K562 (cell line): ENCODE results near the gene SPAG16. TPM values are rescaled to one million over a fixed set of nuclear protein-coding genes. Genes with fewer than 3 reads are reported as not detected.

Experiments used
- ATAC-seq: fragments of 200-7000 bp; cut with Tn5 transposase; 3 replicates; pipeline ENCODE4 v1.9.1; 2020; ENCODE audit warnings: moderate library complexity
- BruUV-seq: library from RNA; stranded (reverse); fragments of 400-500 nt; replicated peaks from 2 replicates; lab custom pipeline; 2021; lab: Mats Ljungman, UMichigan
- CTCF ChIA-PET: fragments of 300-600 bp; formaldehyde crosslinking; extraction: SDS; loops from one replicate; lab custom pipeline; 2021; ENCODE audit warnings: low intra/inter-chr PET ratio; lab: Yijun Ruan, JAX
- POLR2A ChIA-PET: fragments of 300-600, 350-650 bp; sonication (Branson Sonifier 250); formaldehyde crosslinking; extraction: SDS; loops from one replicate; lab custom pipeline; 2021; ENCODE audit warnings: antibody characterized with exemption, inconsistent platforms; lab: Yijun Ruan, JAX
- DNase-seq, 4 experiments: peaks; one replicate each; pipeline versions ENCODE4 v3.0.0 to v3.0.0-alpha.2; 2011 to 2018; ENCODE audit warnings: low spot score in 3 of 4, mixed read lengths in 3 of 4; ENCODE audit errors: extremely low read depth in 1 of 4
- FAIRE-seq: peaks from 2 replicates; lab custom pipeline; 2011; peaks lifted over from hg19 to GRCh38; lab: Jason Lieb, UNC
- H2AFZ ChIP-seq: 2 replicates; pipeline ENCODE4 v1.6.0; 2011; ENCODE audit warnings: low read depth, low read length, control low read depth, inconsistent platforms
- H3K27ac ChIP-seq: fragments of 200-600 bp; 3 replicates; pipeline ENCODE4 v1.8.0; 2011; ENCODE audit warnings: low read depth, mild to moderate bottlenecking, control low read depth, inconsistent platforms, low read length, moderate library complexity, mixed read lengths; ENCODE audit errors: extremely low read depth
- H3K27me3 ChIP-seq, 2 experiments: fragments of 300-600 bp in 1 of 2; 2 replicates in 1 of 2; 3 replicates in 1 of 2; pipeline versions ENCODE4 v1.6.0 to v1.8.0; 2011; ENCODE audit warnings: inconsistent platforms in 2 of 2, low read length in 2 of 2, mild to moderate bottlenecking in 1 of 2, mixed read lengths in 1 of 2, moderate library complexity in 1 of 2; ENCODE audit not compliant: control insufficient read depth in 2 of 2, insufficient read depth in 2 of 2
- H3K36me3 ChIP-seq: fragments of 300-600 bp; 3 replicates; pipeline ENCODE4 v1.8.0; 2011; ENCODE audit warnings: mild to moderate bottlenecking, low read length, inconsistent platforms; ENCODE audit not compliant: control insufficient read depth, insufficient read depth
- H3K4me1 ChIP-seq, 2 experiments: fragments of 200-600 bp in 1 of 2; replicated peaks in 1 of 2; 2 replicates in 1 of 2; 3 replicates in 1 of 2; pipeline versions ENCODE4 v1.5.1 to v1.8.0; 2011; ENCODE audit warnings: inconsistent platforms in 2 of 2, low read length in 2 of 2, mild to moderate bottlenecking in 1 of 2, mixed read lengths in 1 of 2, moderate library complexity in 1 of 2; ENCODE audit not compliant: control insufficient read depth in 2 of 2, insufficient read depth in 2 of 2
- H3K4me2 ChIP-seq: 2 replicates; pipeline ENCODE4 v1.6.1; 2011; ENCODE audit warnings: low read length, control low read depth, inconsistent platforms, mixed read lengths; ENCODE audit not compliant: insufficient read depth
- H3K4me3 ChIP-seq: fragments of 200-600 bp; sonication (generic), shearing (Covaris generic); 2 replicates; pipeline ENCODE4 v1.5.1; 2016; ENCODE audit warnings: control low read depth, inconsistent platforms
- H3K79me2 ChIP-seq: fragments of 200-600 bp; 3 replicates; pipeline ENCODE4 v1.8.0; 2011; ENCODE audit warnings: low read length, inconsistent platforms; ENCODE audit not compliant: control insufficient read depth, insufficient read depth
- H3K9ac ChIP-seq, 2 experiments: 2 replicates each; pipeline versions ENCODE4 v1.6.0 to v1.6.1; 2011; ENCODE audit warnings: low read depth in 2 of 2, low read length in 2 of 2, control low read depth in 1 of 2, inconsistent platforms in 1 of 2, mild to moderate bottlenecking in 1 of 2, mixed read lengths in 1 of 2; ENCODE audit not compliant: insufficient read depth in 1 of 2
- H3K9me1 ChIP-seq: one replicate; pipeline ENCODE4 v1.6.0; 2011; ENCODE audit warnings: inconsistent platforms, mild to moderate bottlenecking, low read length, moderate library complexity; ENCODE audit not compliant: control insufficient read depth, insufficient read depth
- H3K9me3 ChIP-seq: replicated peaks from 2 replicates; pipeline ENCODE4 v1.5.1; 2011; ENCODE audit warnings: low read depth, low read length, inconsistent platforms; ENCODE audit not compliant: control insufficient read depth, insufficient read depth
- H4K20me1 ChIP-seq: replicated peaks from 2 replicates; pipeline ENCODE4 v1.6.1; 2011; ENCODE audit warnings: low read length, inconsistent platforms, mixed read lengths; ENCODE audit not compliant: control insufficient read depth, insufficient read depth
- BMI1 ChIP-seq: fragments of 150-350 bp; IDR thresholded peaks from 2 replicates; pipeline ENCODE4 v1.6.1; 2014; ENCODE audit warnings: low read length
- C11orf30 ChIP-seq: fragments of 450-650 bp; IDR thresholded peaks from 2 replicates; pipeline ENCODE4 v1.6.1; 2016; ENCODE audit warnings: low read depth, mild to moderate bottlenecking
- FUS ChIP-seq: fragments of 200-400 bp; formaldehyde crosslinking; optimal IDR thresholded peaks from 2 replicates; pipeline ENCODE3; 2017; ENCODE audit warnings: low read depth, low read length
- ILK ChIP-seq: fragments of 450-650 bp; IDR thresholded peaks from 2 replicates; pipeline ENCODE4 v1.6.1; 2016; ENCODE audit warnings: missing genetic modification characterization, low read depth, mild to moderate bottlenecking, missing compliant biosample characterization, moderate library complexity, borderline replicate concordance
- RBM22 ChIP-seq: fragments of 200-400 bp; formaldehyde crosslinking; IDR thresholded peaks from 2 replicates; pipeline ENCODE4 v1.6.1; 2018; ENCODE audit warnings: low read length, low read depth; ENCODE audit not compliant: poor library complexity, severe bottlenecking
- SIRT6 ChIP-seq: IDR thresholded peaks from one replicate; pipeline ENCODE4 v1.6.1; 2012; ENCODE audit warnings: low read depth, mild to moderate bottlenecking, control low read depth, inconsistent platforms, low read length, moderate library complexity
- WGBS: fragments of 100-300 bp; shearing (Covaris generic); methylation state at CpG from one replicate; pipeline ENCODE4 v1.1.6; 2016; ENCODE audit warnings: low coverage, mixed read lengths; ENCODE audit not compliant: insufficient coverage; ENCODE audit errors: missing lambda C conversion rate; 5-methylcytosine and 5-hydroxymethylcytosine counted together
- in situ Hi-C: fragments of 300-500 bp; cut with MboI; formaldehyde crosslinking; loops from 4 replicates; pipeline ENCODE4 v1.15.0; 2018; ENCODE audit warnings: inconsistent platforms, mixed read lengths
- intact Hi-C: fragments of 100-400 bp; cut with micrococcal nuclease; formaldehyde crosslinking; loops from 2 replicates; pipeline ENCODE4 v1.14.2; 2022
- polyA plus RNA-seq, 8 experiments: library from polyadenylated mRNA; depleted of rRNA in 4 of 8; stranded (reverse) in 5 of 8; unstranded in 3 of 8; fragments of >200 nt; fragmentation: Nextera tagmentation in 2 of 8; fragmentation: Illumina TruSeq in 1 of 8; extraction: Ambion mirVana in 2 of 8; extraction: Trizol in 1 of 8; gene quantifications; 2 replicates each; pipeline versions ENCODE4 v1.2.1 to v1.2.3, GENCODE V29; 2011 to 2014; ENCODE audit warnings: inconsistent platforms in 1 of 8, missing spikeins in 1 of 8
- total RNA-seq, 7 experiments: library from RNA; depleted of rRNA in 6 of 7; stranded (reverse); fragments of >200 nt in 6 of 7; fragmentation: Illumina TruSeq in 2 of 7; extraction: Trizol in 2 of 7; gene quantifications; 2 replicates each; pipeline versions ENCODE4 v1.2.1 to v1.2.3, GENCODE V29; 2011 to 2021; ENCODE audit warnings: low replicate concordance in 1 of 7
- TF ChIP-seq, protein P1 (sequence below): fragments of 250-450 bp; sonication (Bioruptor Pico); IDR thresholded peaks from 2 replicates; pipeline ENCODE4 v1.5.0; 2020; ENCODE audit warnings: mild to moderate bottlenecking, borderline replicate concordance

SPAG16 gene
- total and polyA plus RNA-seq, 9 of the 15 experiments (the other 6 are each of a cell fraction or from before 2014, with no cell fraction given): 0.98 to 5.9 (median 3.5) TPM

DNA sequence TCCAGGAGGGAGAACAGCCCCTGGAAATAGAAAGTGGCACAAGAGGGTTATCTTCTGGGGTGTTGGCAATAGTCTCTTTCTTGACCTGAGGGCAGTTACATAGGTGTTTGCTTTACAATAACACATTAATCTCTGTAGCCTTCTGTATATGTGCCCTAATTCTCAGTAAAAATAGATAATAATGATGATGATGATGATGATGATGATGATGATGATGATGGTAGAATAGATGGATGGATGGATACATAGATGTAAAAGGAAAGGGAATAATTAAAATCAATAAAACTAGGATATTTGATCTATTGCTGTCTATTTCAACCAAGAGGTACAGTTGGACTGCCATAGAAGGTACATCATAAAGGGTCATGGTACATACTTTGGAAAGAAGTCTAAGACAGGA is 948.9 kb downstream of the SPAG16 start (continued):
- TF ChIP-seq, protein P1, sequence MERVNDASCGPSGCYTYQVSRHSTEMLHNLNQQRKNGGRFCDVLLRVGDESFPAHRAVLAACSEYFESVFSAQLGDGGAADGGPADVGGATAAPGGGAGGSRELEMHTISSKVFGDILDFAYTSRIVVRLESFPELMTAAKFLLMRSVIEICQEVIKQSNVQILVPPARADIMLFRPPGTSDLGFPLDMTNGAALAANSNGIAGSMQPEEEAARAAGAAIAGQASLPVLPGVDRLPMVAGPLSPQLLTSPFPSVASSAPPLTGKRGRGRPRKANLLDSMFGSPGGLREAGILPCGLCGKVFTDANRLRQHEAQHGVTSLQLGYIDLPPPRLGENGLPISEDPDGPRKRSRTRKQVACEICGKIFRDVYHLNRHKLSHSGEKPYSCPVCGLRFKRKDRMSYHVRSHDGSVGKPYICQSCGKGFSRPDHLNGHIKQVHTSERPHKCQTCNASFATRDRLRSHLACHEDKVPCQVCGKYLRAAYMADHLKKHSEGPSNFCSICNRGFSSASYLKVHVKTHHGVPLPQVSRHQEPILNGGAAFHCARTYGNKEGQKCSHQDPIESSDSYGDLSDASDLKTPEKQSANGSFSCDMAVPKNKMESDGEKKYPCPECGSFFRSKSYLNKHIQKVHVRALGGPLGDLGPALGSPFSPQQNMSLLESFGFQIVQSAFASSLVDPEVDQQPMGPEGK (CRISPR knock-in tag): no peak

DNA sequence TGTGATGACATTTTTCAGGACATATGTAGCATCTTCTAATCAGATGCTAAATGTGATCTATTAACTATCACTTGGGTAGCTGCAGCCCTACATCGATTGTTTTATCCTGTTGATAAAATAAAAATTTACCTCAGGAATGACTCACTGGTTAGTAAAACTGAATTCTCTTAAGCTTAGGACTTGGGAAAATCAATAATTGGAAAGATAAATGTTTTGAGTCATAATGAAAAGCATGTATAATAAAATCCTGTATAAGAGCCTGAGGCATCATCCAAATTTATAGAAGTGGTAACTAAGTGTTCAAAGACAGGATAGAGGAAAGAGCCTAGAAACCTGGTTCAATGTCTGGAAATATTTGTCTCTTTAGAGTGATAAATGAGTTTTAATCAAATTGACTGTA is 958.5 kb downstream of the SPAG16 start:
- no peak for DNase-seq
- Histone ChIP-seq H3K4me3 (no peak overlapping the region), H3K9me1 (no peaks in the 10 kb centered on the region), H3K9ac (no peak overlapping the region), H3K79me2 (no peaks in the 10 kb centered on the region), H3K9me3 (no peaks in the 10 kb centered on the region), H3K4me2 (no peak overlapping the region), H3K4me1 (no peaks in the 10 kb centered on the region), H3K36me3 (no peaks in the 10 kb centered on the region), H3K27me3 (no peaks in the 10 kb centered on the region), H3K27ac (no peak overlapping the region), H4K20me1 (no peaks in the 10 kb centered on the region), H2AFZ (no peak overlapping the region)
- WGBS: 0% methylated on average over 1 of the region's 1 CpG
- POLR2A ChIA-PET: no interaction called here
- BruUV-seq: no TSS peak
- TF ChIP-seq SIRT6: no peak
- no peak for TF ChIP-seq ILK
- TF ChIP-seq C11orf30: no peak
- TF ChIP-seq BMI1: no peak
- no peak for TF ChIP-seq RBM22
- no peak for TF ChIP-seq FUS
- CTCF ChIA-PET: no interaction called here
- in situ Hi-C loops: no loop called here
- no peak for FAIRE-seq
- no peak for ATAC-seq
- intact Hi-C loops: no loop called here
